ENCODE results near the gene TXNDC12. TPM values are rescaled to one million over a fixed set of nuclear protein-coding genes. Genes with fewer than 3 reads are reported as not detected.

TXNDC12 gene
- total RNA-seq, 1 experiment from 2014 or later, result 80.9 TPM

DNA sequence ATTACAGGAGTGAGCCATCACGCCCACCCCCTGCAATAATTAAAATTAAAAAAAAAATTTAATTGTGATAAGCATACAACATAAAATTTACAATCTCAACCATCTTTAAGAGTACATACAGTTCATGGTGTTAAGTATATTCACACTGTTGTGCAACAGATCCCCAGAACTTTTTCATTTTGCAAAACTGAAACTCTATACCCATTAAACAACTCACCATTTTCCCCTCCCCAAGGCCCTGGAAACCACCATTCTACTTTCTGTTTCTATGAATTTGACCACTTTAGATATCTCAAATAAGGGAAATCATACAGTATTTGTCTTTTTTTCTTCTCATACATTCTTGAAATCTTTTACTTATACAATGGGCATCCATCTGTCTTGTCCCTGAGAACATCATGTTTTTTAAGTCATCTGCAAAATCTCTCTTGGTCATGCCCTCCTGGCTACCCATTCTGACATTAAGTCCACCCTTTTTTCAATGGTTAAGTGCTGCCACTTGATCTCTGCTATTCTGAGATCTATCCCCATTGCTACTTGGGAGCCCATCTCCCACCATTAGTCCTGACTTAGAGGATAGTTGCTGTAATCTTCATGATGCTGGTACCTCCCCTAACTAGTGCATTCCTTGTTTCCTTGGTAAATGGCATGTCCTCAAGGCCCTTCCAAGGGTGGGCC is 47.5 kb upstream of the TXNDC12 start:
- H3K9me3 Mint-ChIP-seq, result no peaks in the 10 kb centered on the region
- DNase-seq (ENCODE audit: low spot score) (no peak), ATAC-seq (no peak)
- no peak overlapping the region for H3K27ac Mint-ChIP-seq
- H3K4me3 Mint-ChIP-seq, result no peak overlapping the region
- no peak for TF ChIP-seq GABPB1 (CRISPR knock-in tag; IDR thresholded peaks at IDR 0.05)
- TF ChIP-seq, protein P1, sequence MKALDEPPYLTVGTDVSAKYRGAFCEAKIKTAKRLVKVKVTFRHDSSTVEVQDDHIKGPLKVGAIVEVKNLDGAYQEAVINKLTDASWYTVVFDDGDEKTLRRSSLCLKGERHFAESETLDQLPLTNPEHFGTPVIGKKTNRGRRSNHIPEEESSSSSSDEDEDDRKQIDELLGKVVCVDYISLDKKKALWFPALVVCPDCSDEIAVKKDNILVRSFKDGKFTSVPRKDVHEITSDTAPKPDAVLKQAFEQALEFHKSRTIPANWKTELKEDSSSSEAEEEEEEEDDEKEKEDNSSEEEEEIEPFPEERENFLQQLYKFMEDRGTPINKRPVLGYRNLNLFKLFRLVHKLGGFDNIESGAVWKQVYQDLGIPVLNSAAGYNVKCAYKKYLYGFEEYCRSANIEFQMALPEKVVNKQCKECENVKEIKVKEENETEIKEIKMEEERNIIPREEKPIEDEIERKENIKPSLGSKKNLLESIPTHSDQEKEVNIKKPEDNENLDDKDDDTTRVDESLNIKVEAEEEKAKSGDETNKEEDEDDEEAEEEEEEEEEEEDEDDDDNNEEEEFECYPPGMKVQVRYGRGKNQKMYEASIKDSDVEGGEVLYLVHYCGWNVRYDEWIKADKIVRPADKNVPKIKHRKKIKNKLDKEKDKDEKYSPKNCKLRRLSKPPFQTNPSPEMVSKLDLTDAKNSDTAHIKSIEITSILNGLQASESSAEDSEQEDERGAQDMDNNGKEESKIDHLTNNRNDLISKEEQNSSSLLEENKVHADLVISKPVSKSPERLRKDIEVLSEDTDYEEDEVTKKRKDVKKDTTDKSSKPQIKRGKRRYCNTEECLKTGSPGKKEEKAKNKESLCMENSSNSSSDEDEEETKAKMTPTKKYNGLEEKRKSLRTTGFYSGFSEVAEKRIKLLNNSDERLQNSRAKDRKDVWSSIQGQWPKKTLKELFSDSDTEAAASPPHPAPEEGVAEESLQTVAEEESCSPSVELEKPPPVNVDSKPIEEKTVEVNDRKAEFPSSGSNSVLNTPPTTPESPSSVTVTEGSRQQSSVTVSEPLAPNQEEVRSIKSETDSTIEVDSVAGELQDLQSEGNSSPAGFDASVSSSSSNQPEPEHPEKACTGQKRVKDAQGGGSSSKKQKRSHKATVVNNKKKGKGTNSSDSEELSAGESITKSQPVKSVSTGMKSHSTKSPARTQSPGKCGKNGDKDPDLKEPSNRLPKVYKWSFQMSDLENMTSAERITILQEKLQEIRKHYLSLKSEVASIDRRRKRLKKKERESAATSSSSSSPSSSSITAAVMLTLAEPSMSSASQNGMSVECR (CRISPR knock-in tag; IDR thresholded peaks at IDR 0.05; ENCODE audit: borderline replicate concordance), result no peak
- no peak for TF ChIP-seq SOX15 (CRISPR knock-in tag; IDR thresholded peaks at IDR 0.05)
- TF ChIP-seq, protein P2, sequence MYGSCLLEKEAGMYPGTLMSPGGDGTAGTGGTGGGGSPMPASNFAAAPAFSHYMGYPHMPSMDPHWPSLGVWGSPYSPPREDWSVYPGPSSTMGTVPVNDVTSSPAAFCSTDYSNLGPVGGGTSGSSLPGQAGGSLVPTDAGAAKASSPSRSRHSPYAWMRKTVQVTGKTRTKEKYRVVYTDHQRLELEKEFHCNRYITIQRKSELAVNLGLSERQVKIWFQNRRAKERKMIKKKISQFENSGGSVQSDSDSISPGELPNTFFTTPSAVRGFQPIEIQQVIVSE (CRISPR knock-in tag; IDR thresholded peaks at IDR 0.05; ENCODE audit: borderline replicate concordance), result no peak
- TF ChIP-seq FOXJ3 (CRISPR knock-in tag; IDR thresholded peaks at IDR 0.05; ENCODE audit: borderline replicate concordance), result no peak
- TF ChIP-seq, protein P3, sequence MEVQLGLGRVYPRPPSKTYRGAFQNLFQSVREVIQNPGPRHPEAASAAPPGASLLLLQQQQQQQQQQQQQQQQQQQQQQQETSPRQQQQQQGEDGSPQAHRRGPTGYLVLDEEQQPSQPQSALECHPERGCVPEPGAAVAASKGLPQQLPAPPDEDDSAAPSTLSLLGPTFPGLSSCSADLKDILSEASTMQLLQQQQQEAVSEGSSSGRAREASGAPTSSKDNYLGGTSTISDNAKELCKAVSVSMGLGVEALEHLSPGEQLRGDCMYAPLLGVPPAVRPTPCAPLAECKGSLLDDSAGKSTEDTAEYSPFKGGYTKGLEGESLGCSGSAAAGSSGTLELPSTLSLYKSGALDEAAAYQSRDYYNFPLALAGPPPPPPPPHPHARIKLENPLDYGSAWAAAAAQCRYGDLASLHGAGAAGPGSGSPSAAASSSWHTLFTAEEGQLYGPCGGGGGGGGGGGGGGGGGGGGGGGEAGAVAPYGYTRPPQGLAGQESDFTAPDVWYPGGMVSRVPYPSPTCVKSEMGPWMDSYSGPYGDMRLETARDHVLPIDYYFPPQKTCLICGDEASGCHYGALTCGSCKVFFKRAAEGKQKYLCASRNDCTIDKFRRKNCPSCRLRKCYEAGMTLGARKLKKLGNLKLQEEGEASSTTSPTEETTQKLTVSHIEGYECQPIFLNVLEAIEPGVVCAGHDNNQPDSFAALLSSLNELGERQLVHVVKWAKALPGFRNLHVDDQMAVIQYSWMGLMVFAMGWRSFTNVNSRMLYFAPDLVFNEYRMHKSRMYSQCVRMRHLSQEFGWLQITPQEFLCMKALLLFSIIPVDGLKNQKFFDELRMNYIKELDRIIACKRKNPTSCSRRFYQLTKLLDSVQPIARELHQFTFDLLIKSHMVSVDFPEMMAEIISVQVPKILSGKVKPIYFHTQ (CRISPR knock-in tag; IDR thresholded peaks at IDR 0.05), result no peak
- no peak for TF ChIP-seq KAT7 (CRISPR knock-in tag; IDR thresholded peaks at IDR 0.05; ENCODE audit: borderline replicate concordance)
- CTCF ChIA-PET, result no interaction called here
- POLR2A ChIA-PET, result no interaction called here
- H3K36me3 Mint-ChIP-seq, result no peaks in the 10 kb centered on the region
- no peaks in the 10 kb centered on the region for H3K27me3 Mint-ChIP-seq (ENCODE audit: low read depth)
- peaks cover 5% of the 10 kb centered on the region; the same call in 1 of the 2 replicates for H3K4me1 Mint-ChIP-seq

DNA sequence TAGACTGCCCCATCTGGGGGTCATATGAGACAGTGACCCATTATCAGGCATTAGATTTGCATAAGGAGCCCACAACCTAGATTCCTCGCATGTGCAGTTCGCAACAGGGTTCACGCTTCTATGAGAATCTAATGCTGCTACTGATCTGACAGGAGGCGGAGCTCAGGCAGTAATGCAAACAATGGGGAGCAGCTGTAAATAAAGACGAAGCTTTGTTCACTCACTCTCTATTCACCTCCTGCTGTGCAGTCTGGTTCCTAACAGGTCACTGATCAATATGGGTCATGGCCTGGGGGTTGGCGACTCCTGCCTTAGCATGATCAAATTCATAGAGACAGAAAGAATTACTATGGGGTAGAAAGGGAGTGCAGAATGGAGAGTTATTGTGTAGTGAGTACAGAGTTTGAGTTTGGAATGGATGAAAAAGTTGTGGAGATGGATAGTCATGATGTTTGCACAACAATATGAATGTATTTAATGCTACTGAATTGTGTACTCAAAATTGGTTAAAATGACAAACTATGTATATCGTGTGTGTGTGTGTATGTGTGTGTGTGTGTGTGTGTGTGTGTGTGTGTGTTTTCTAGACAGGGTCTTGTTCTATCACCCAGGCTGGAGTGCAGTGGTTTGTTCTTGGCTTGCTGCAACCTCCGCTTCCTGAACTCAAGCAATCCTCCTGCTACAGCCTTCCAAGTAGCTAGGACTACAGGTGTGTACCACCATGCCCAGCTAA is 43.3 kb upstream of the TXNDC12 start:
- TF ChIP-seq ESRRA (CRISPR knock-in tag; IDR thresholded peaks at IDR 0.05; ENCODE audit: borderline replicate concordance) (no peak), NFYB (CRISPR knock-in tag; conservative IDR thresholded peaks at IDR 0.05; ENCODE audit: low read depth) (no peak)
- Mint-ChIP-seq H3K36me3 (no peaks in the 10 kb centered on the region), H3K4me1 (peaks cover 5% of the 10 kb centered on the region; the same call in 1 of the 2 replicates), H3K9me3 (no peaks in the 10 kb centered on the region), H3K27me3 (ENCODE audit: low read depth) (no peaks in the 10 kb centered on the region), H3K4me3 (no peak overlapping the region), H3K27ac (no peak overlapping the region)
- no peak for DNase-seq (ENCODE audit: low spot score)
- ChIA-PET POLR2A (no interaction called here), CTCF (no interaction called here)
- no peak for ATAC-seq

DNA sequence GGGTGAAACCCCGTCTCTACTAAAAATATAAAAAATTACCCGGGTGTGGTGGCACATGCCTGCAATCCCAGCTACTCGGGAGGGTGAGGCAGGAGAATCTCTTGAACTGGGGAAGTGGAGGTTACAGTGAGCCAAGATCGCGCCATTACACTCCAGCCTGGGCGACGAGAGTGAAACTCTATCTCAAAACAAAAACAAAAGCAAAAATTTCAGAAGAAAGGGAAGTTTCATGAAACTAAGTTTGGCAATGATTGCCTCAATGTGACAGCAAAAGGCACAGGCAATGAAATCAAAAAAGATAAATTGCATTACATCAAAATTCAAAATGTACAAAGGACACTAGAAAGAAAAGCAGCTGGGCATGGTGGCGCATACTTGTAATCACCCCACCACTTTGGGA is 41.2 kb upstream of the TXNDC12 start:
- H3K4me3 Mint-ChIP-seq, result no peak overlapping the region
- no peak for TF ChIP-seq ZNF396 (CRISPR knock-in tag; IDR thresholded peaks at IDR 0.05; ENCODE audit: borderline replicate concordance)
- no peak for TF ChIP-seq NFYB (CRISPR knock-in tag; conservative IDR thresholded peaks at IDR 0.05; ENCODE audit: low read depth)
- no peak for TF ChIP-seq TP53 (CRISPR knock-in tag; IDR thresholded peaks at IDR 0.05)
- TF ChIP-seq, protein P4, sequence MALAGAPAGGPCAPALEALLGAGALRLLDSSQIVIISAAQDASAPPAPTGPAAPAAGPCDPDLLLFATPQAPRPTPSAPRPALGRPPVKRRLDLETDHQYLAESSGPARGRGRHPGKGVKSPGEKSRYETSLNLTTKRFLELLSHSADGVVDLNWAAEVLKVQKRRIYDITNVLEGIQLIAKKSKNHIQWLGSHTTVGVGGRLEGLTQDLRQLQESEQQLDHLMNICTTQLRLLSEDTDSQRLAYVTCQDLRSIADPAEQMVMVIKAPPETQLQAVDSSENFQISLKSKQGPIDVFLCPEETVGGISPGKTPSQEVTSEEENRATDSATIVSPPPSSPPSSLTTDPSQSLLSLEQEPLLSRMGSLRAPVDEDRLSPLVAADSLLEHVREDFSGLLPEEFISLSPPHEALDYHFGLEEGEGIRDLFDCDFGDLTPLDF (CRISPR knock-in tag; IDR thresholded peaks at IDR 0.05), result no peak
- TF ChIP-seq, protein P5, sequence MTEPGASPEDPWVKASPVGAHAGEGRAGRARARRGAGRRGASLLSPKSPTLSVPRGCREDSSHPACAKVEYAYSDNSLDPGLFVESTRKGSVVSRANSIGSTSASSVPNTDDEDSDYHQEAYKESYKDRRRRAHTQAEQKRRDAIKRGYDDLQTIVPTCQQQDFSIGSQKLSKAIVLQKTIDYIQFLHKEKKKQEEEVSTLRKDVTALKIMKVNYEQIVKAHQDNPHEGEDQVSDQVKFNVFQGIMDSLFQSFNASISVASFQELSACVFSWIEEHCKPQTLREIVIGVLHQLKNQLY (CRISPR knock-in tag; IDR thresholded peaks at IDR 0.05), result no peak
- TF ChIP-seq, protein P6, sequence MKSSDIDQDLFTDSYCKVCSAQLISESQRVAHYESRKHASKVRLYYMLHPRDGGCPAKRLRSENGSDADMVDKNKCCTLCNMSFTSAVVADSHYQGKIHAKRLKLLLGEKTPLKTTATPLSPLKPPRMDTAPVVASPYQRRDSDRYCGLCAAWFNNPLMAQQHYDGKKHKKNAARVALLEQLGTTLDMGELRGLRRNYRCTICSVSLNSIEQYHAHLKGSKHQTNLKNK (CRISPR knock-in tag; IDR thresholded peaks at IDR 0.05), result no peak
- TF ChIP-seq HMGA2 (CRISPR knock-in tag; IDR thresholded peaks at IDR 0.05), result no peak
- no peak for TF ChIP-seq SMAD3 (CRISPR knock-in tag; IDR thresholded peaks at IDR 0.05; ENCODE audit: borderline replicate concordance)
- TF ChIP-seq, protein P7, sequence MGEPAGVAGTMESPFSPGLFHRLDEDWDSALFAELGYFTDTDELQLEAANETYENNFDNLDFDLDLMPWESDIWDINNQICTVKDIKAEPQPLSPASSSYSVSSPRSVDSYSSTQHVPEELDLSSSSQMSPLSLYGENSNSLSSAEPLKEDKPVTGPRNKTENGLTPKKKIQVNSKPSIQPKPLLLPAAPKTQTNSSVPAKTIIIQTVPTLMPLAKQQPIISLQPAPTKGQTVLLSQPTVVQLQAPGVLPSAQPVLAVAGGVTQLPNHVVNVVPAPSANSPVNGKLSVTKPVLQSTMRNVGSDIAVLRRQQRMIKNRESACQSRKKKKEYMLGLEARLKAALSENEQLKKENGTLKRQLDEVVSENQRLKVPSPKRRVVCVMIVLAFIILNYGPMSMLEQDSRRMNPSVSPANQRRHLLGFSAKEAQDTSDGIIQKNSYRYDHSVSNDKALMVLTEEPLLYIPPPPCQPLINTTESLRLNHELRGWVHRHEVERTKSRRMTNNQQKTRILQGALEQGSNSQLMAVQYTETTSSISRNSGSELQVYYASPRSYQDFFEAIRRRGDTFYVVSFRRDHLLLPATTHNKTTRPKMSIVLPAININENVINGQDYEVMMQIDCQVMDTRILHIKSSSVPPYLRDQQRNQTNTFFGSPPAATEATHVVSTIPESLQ (CRISPR knock-in tag; IDR thresholded peaks at IDR 0.05), result no peak

More for the DNA sequence above, 41.2 kb upstream of the TXNDC12 start:
- Mint-ChIP-seq H3K36me3 (peaks cover 6% of the 10 kb centered on the region), H3K9me3 (peaks cover 7% of the 10 kb centered on the region), H3K4me1 (0 out of 2 replicates have a peak, but pooled peaks cover 2% of the 10 kb centered on the region), H3K27me3 (ENCODE audit: low read depth) (no peaks in the 10 kb centered on the region), H3K27ac (no peak overlapping the region)
- POLR2A ChIA-PET, result interaction anchor here (1.0 kb wide), 1 partner anchor 14 kb away, joined by 3 read pairs; no protein-coding TSS in a partner anchor
- CTCF ChIA-PET, result interaction anchor here (1.4 kb wide), 1 partner anchor 172 kb away, joined by 3 read pairs; no protein-coding TSS in a partner anchor
- DNase-seq (ENCODE audit: low spot score) (no peak), ATAC-seq (no peak)

All from WTC11 (cell line).